Astrocyte (in vitro differentiated cells and primary cell): ENCODE measurements around the gene DRC7. TPM values are rescaled to one million over a fixed set of nuclear protein-coding genes. Genes with fewer than 3 reads are reported as not detected.

Experiments used
- DNase-seq: peaks from one replicate; pipeline ENCODE4 v3.0.0-alpha.2; 2010; ENCODE audit warnings: low read depth
- FAIRE-seq: peaks from 2 replicates; lab custom pipeline; 2011; peaks lifted over from hg19 to GRCh38; lab: Jason Lieb, UNC
- H2AFZ ChIP-seq: 2 replicates; pipeline ENCODE4 v1.6.0; 2012; ENCODE audit warnings: low read depth, low read length, inconsistent platforms
- H3K27ac ChIP-seq: 2 replicates; pipeline ENCODE4 v1.5.1; 2011; ENCODE audit warnings: low read depth, low read length, inconsistent platforms
- H3K27me3 ChIP-seq: 2 replicates; pipeline ENCODE4 v1.6.0; 2011; ENCODE audit warnings: low read length, inconsistent platforms; ENCODE audit not compliant: insufficient read depth
- H3K36me3 ChIP-seq: 2 replicates; pipeline ENCODE4 v1.5.1; 2011; ENCODE audit warnings: low read length, inconsistent platforms; ENCODE audit not compliant: insufficient read depth
- H3K4me1 ChIP-seq: 2 replicates; pipeline ENCODE4 v1.5.1; 2011; ENCODE audit warnings: low read length, inconsistent platforms; ENCODE audit not compliant: insufficient read depth
- H3K4me2 ChIP-seq: 2 replicates; pipeline ENCODE4 v1.6.0; 2012; ENCODE audit warnings: low read length, inconsistent platforms
- H3K4me3 ChIP-seq: 2 replicates; pipeline ENCODE4 v1.5.1; 2011; ENCODE audit warnings: low read depth, mild to moderate bottlenecking, low read length, inconsistent platforms; ENCODE audit not compliant: insufficient read depth
- H3K79me2 ChIP-seq: 2 replicates; pipeline ENCODE4 v1.6.0; 2012; ENCODE audit warnings: mild to moderate bottlenecking, low read length, inconsistent platforms; ENCODE audit not compliant: insufficient read depth
- H3K9ac ChIP-seq: 2 replicates; pipeline ENCODE4 v1.6.0; 2012; ENCODE audit warnings: mild to moderate bottlenecking, low read length, inconsistent platforms
- H3K9me3 ChIP-seq: 2 replicates; pipeline ENCODE4 v1.5.1; 2012; ENCODE audit warnings: low read depth, mild to moderate bottlenecking, low read length, inconsistent platforms; ENCODE audit not compliant: insufficient read depth
- H4K20me1 ChIP-seq: 2 replicates; pipeline ENCODE4 v1.6.0; 2012; ENCODE audit warnings: low read length, inconsistent platforms; ENCODE audit not compliant: insufficient read depth
- H3K27ac Mint-ChIP-seq: one replicate; pipeline ENCODE4 v1.8.0; 2021; ENCODE audit warnings: mild to moderate bottlenecking, mixed read lengths; ENCODE audit not compliant: unreplicated experiment
- H3K27me3 Mint-ChIP-seq: one replicate; pipeline ENCODE4 v1.8.0; 2021; ENCODE audit warnings: low read depth, mixed read lengths; ENCODE audit not compliant: unreplicated experiment
- H3K36me3 Mint-ChIP-seq: one replicate; pipeline ENCODE4 v1.8.0; 2021; ENCODE audit warnings: low read depth, mixed read lengths; ENCODE audit not compliant: unreplicated experiment
- H3K4me1 Mint-ChIP-seq: one replicate; pipeline ENCODE4 v1.8.0; 2021; ENCODE audit warnings: low read depth, mixed read lengths; ENCODE audit not compliant: unreplicated experiment
- H3K4me3 Mint-ChIP-seq: one replicate; pipeline ENCODE4 v1.8.0; 2021; ENCODE audit warnings: mild to moderate bottlenecking, moderate library complexity, mixed read lengths; ENCODE audit not compliant: unreplicated experiment
- H3K9me3 Mint-ChIP-seq: one replicate; pipeline ENCODE4 v1.8.0; 2021; ENCODE audit warnings: mild to moderate bottlenecking, mixed read lengths; ENCODE audit not compliant: unreplicated experiment
- EZH2 ChIP-seq: IDR thresholded peaks from 2 replicates; pipeline ENCODE4 v1.6.1; 2012; ENCODE audit warnings: mild to moderate bottlenecking, low read length, inconsistent platforms; ENCODE audit not compliant: insufficient read depth
- total RNA-seq: library from RNA; stranded (reverse); gene quantifications from 2 replicates; pipeline ENCODE4 v1.2.1, GENCODE V29; 2021
- TF ChIP-seq, protein P1 (sequence below): IDR thresholded peaks from 2 replicates; pipeline ENCODE4 v1.5.1; 2011; ENCODE audit warnings: low read depth, mild to moderate bottlenecking, inconsistent platforms, low read length, moderate library complexity; ENCODE audit not compliant: insufficient read depth

Gene DRC7
- total RNA-seq, 1 donor from 2014 or later, result not detected

DNA sequence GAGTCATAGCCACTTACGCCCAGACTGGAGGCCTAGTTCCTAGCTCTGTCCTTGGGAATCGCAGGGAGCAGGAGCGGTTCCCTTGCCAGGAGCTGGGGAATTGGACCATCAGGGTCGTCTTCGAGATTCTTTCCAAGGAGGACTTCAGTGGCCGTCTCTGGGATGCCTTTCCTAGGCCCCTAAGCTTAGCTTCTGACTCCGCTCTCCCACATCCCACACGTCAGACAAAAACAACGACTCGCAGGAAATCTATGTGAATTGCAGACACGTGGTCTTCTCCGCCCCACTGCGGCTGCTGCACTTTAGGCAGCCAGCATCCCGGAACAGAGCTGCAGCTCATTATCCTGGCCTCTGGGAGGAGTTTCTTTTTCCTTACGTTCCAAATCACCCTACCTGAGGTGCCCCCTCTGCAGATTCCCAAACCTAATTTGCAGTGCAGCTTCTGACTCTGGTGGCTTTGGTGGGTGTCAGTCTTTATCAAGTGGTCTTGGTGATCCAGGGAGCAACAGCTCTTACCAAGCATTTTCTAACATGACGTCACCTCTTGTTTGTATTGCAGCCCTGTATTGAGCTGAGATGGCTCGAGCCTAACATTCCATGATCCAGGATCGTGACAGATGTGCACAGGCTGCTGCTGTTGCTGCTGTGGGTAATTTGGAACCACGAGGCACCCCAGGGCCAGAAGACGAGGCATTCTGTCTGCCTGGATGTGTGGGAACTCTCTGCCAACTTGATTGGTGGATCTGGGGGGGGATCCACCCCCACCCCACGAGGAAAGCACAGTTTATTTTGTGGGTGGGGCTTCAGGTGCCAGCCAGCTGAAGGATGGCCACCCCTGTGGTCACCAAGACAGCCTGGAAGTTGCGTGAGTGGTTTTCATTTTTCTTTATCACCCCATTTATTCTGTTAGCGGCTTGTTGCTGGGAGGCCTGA lies 42.1 kb downstream of the DRC7 start:
- no peak for FAIRE-seq
- Mint-ChIP-seq H3K4me3 (peak overlapping the region; percentile 94), H3K4me1 (peaks cover 13% of the 10 kb centered on the region), H3K36me3 (peaks cover 7% of the 10 kb centered on the region), H3K27me3 (no peaks in the 10 kb centered on the region), H3K27ac (peak overlapping the region; percentile 98), H3K9me3 (no peaks in the 10 kb centered on the region)
- Histone ChIP-seq H3K79me2 (peaks cover 4% of the 10 kb centered on the region), H3K27me3 (no peaks in the 10 kb centered on the region), H4K20me1 (no peaks in the 10 kb centered on the region), H3K36me3 (no peaks in the 10 kb centered on the region), H3K27ac (peak overlapping the region; percentile 88), H3K4me2 (peak overlapping the region; percentile 99), H3K4me3 (peak overlapping the region; percentile 75), H2AFZ (peak overlapping the region; percentile 88), H3K9ac (peak overlapping the region; percentile 87), H3K9me3 (no peaks in the 10 kb centered on the region), H3K4me1 (peaks cover 23% of the 10 kb centered on the region)
- no peak for TF ChIP-seq EZH2
- TF ChIP-seq, protein P1, sequence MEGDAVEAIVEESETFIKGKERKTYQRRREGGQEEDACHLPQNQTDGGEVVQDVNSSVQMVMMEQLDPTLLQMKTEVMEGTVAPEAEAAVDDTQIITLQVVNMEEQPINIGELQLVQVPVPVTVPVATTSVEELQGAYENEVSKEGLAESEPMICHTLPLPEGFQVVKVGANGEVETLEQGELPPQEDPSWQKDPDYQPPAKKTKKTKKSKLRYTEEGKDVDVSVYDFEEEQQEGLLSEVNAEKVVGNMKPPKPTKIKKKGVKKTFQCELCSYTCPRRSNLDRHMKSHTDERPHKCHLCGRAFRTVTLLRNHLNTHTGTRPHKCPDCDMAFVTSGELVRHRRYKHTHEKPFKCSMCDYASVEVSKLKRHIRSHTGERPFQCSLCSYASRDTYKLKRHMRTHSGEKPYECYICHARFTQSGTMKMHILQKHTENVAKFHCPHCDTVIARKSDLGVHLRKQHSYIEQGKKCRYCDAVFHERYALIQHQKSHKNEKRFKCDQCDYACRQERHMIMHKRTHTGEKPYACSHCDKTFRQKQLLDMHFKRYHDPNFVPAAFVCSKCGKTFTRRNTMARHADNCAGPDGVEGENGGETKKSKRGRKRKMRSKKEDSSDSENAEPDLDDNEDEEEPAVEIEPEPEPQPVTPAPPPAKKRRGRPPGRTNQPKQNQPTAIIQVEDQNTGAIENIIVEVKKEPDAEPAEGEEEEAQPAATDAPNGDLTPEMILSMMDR, result no peak
- peak; percentile 77 for DNase-seq

DNA sequence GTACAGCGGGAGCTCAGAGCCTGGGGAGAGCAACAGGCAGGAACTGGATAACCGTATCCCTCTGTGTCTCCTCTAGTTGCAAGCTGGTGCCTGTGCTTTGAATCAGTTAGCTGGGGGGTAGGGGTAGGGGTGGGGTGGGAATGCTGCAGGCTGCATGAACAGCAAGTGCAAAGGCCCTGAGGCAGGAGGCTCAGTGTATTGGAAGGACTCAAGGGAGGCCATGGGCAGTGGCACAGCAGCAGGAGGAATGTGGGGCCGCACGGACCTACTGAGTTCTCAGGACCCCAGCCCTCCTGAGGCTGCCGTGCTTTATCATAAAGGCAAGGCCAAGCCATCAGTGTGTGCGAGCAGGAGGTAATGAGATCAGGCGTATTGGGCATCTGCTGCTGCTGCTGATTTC lies 44.2 kb downstream of the DRC7 start:
- Histone ChIP-seq H3K27me3 (no peaks in the 10 kb centered on the region), H4K20me1 (no peaks in the 10 kb centered on the region), H3K79me2 (peaks cover 4% of the 10 kb centered on the region), H3K9me3 (no peaks in the 10 kb centered on the region), H3K4me2 (no peak overlapping the region), H3K27ac (no peak overlapping the region), H3K4me1 (peaks cover 23% of the 10 kb centered on the region), H2AFZ (no peak overlapping the region), H3K9ac (no peak overlapping the region), H3K4me3 (no peak overlapping the region), H3K36me3 (no peaks in the 10 kb centered on the region)
- no peak for DNase-seq
- no peak for TF ChIP-seq EZH2
- TF ChIP-seq, protein P1, result no peak
- peaks cover 6% of the 10 kb centered on the region for H3K36me3 Mint-ChIP-seq
- no peak overlapping the region for H3K4me3 Mint-ChIP-seq
- no peaks in the 10 kb centered on the region for H3K27me3 Mint-ChIP-seq
- H3K27ac Mint-ChIP-seq, result no peak overlapping the region
- no peak for FAIRE-seq
- H3K4me1 Mint-ChIP-seq, result peaks cover 13% of the 10 kb centered on the region
- no peaks in the 10 kb centered on the region for H3K9me3 Mint-ChIP-seq
